A549 (cell line): ENCODE results near the gene PHYHIPL. TPM values are rescaled to one million over a fixed set of nuclear protein-coding genes. Genes with fewer than 3 reads are reported as not detected.

ENCODE experiments used
- ATAC-seq, 2 experiments: fragments of 200-7000 bp in 1 of 2; fragments of >200 bp in 1 of 2; cut with Nextera tagmentation in 1 of 2; cut with Tn5 transposase in 1 of 2; 3 replicates each; pipeline versions ENCODE4 v1.8.0 to v1.9.1; 2018 to 2020; ENCODE audit warnings: mild to moderate bottlenecking in 1 of 2, moderate library complexity in 1 of 2
- CTCF ChIA-PET: fragments of 300-600 bp; sonication (Branson Sonifier 250); formaldehyde crosslinking; extraction: SDS; loops from one replicate; lab custom pipeline; 2021; ENCODE audit warnings: antibody characterized with exemption, inconsistent platforms; lab: Yijun Ruan, JAX
- POLR2A ChIA-PET: fragments of 350-600 bp; formaldehyde crosslinking; extraction: SDS; loops from one replicate; lab custom pipeline; 2021; ENCODE audit warnings: antibody characterized with exemption, inconsistent platforms; lab: Yijun Ruan, JAX
- DNase-seq, 2 experiments: peaks; one replicate each; pipeline versions ENCODE4 v3.0.0 to v3.0.0-alpha.2; 2011 to 2016; ENCODE audit warnings: low read depth in 1 of 2, low spot score in 1 of 2
- FAIRE-seq: peaks from 2 replicates; lab custom pipeline; 2011; peaks lifted over from hg19 to GRCh38; lab: Jason Lieb, UNC
- H3K27ac ChIP-seq, 2 experiments: fragments of >200 bp; sonication (Bioruptor Twin); formaldehyde crosslinking; 3 replicates each; pipeline ENCODE4 v1.5.1; 2016 to 2017
- H3K4me1 ChIP-seq: fragments of >200 bp; sonication (Bioruptor Twin); formaldehyde crosslinking; 3 replicates; pipeline ENCODE4 v1.6.1; 2016
- H3K4me2 ChIP-seq: fragments of >200 bp; sonication (Bioruptor Twin); formaldehyde crosslinking; 3 replicates; pipeline ENCODE4 v1.6.1; 2016
- H3K4me3 ChIP-seq: fragments of >200 bp; sonication (Bioruptor Twin); formaldehyde crosslinking; 3 replicates; pipeline ENCODE4 v1.5.1; 2016
- H3K9me3 ChIP-seq: fragments of >200 bp; sonication (Bioruptor Twin); formaldehyde crosslinking; 3 replicates; pipeline ENCODE4 v1.6.1; 2016
- BHLHE40 ChIP-seq: IDR thresholded peaks from 2 replicates; pipeline ENCODE4 v1.6.1; 2012; ENCODE audit warnings: low read depth, low read length, inconsistent platforms
- CBX2 ChIP-seq: fragments of 200-600 bp; sonication (generic); IDR thresholded peaks from 2 replicates; pipeline ENCODE4 v1.6.1; 2016; ENCODE audit warnings: low read depth, mild to moderate bottlenecking, borderline replicate concordance
- CEBPB ChIP-seq, 2 experiments: fragments of >200 bp in 1 of 2; sonication (Bioruptor Twin) in 1 of 2; formaldehyde crosslinking in 1 of 2; IDR thresholded peaks; 2 replicates each; pipeline ENCODE4 v1.6.1; 2012 to 2016
- FOSB ChIP-seq: fragments of 250-450 bp; sonication (Bioruptor Pico); IDR thresholded peaks from 2 replicates; pipeline ENCODE4 v1.5.0; 2020; ENCODE audit warnings: mild to moderate bottlenecking, moderate library complexity
- FOXS1 ChIP-seq: fragments of 250-450 bp; sonication (Bioruptor Pico); IDR thresholded peaks from 2 replicates; pipeline ENCODE4 v1.5.0; 2020; ENCODE audit warnings: mild to moderate bottlenecking, moderate library complexity
- GATA3 ChIP-seq: IDR thresholded peaks from 2 replicates; pipeline ENCODE4 v1.6.1; 2012; ENCODE audit warnings: borderline replicate concordance
- HEYL ChIP-seq: fragments of 250-450 bp; sonication (Bioruptor Pico); IDR thresholded peaks from 2 replicates; pipeline ENCODE4 v1.8.0; 2021; ENCODE audit warnings: mild to moderate bottlenecking, moderate library complexity
- HOXB13 ChIP-seq: fragments of 250-450 bp; sonication (Bioruptor Pico); IDR thresholded peaks from 2 replicates; pipeline ENCODE4 v1.5.0; 2020; ENCODE audit warnings: low read depth, mild to moderate bottlenecking, moderate library complexity
- KDM5A ChIP-seq: fragments of 200-600 bp; sonication (generic); IDR thresholded peaks from 2 replicates; pipeline ENCODE4 v1.6.1; 2016; ENCODE audit warnings: antibody characterized with exemption, mild to moderate bottlenecking
- MAFK ChIP-seq: fragments of 450-650 bp; IDR thresholded peaks from 2 replicates; pipeline ENCODE4 v1.6.1; 2014; ENCODE audit not compliant: partially characterized antibody
- NFE2L2 ChIP-seq: fragments of 150-350 bp; conservative IDR thresholded peaks from 2 replicates; pipeline ENCODE4 v1.6.1; 2014; ENCODE audit warnings: low read length
- NPAS2 ChIP-seq: fragments of 250-450 bp; sonication (Bioruptor Pico); IDR thresholded peaks from 2 replicates; pipeline ENCODE4 v1.8.0; 2022; ENCODE audit warnings: mild to moderate bottlenecking, moderate library complexity, borderline replicate concordance
- NR3C1 ChIP-seq: fragments of >200 bp; sonication (Bioruptor Twin); formaldehyde crosslinking; IDR thresholded peaks from 3 replicates; pipeline ENCODE4 v1.6.1; 2017
- PHF8 ChIP-seq: fragments of 200-600 bp; sonication (generic); IDR thresholded peaks from 2 replicates; pipeline ENCODE4 v1.6.1; 2016; ENCODE audit warnings: low read depth, mild to moderate bottlenecking, antibody characterized with exemption, moderate library complexity, borderline replicate concordance
- POLR2A ChIP-seq: IDR thresholded peaks from 2 replicates; pipeline ENCODE4 v1.6.1; 2012; ENCODE audit warnings: mild to moderate bottlenecking, low read length
- RFX5 ChIP-seq: fragments of 450-650 bp; IDR thresholded peaks from 2 replicates; pipeline ENCODE4 v1.7.1; 2014; ENCODE audit warnings: antibody characterized with exemption, mild to moderate bottlenecking, moderate library complexity
- SMC3 ChIP-seq: fragments of >200 bp; sonication (Bioruptor Twin); formaldehyde crosslinking; IDR thresholded peaks from 3 replicates; pipeline ENCODE4 v1.6.1; 2018; ENCODE audit warnings: inconsistent platforms
- SREBF2 ChIP-seq: fragments of 450-650 bp; IDR thresholded peaks from 2 replicates; pipeline ENCODE4 v1.6.1; 2014; ENCODE audit warnings: mild to moderate bottlenecking, moderate library complexity
- TFCP2L1 ChIP-seq: fragments of 250-450 bp; sonication (Bioruptor Pico); IDR thresholded peaks from 2 replicates; pipeline ENCODE4 v1.5.0; 2021; ENCODE audit warnings: mild to moderate bottlenecking
- ZC3H11A ChIP-seq: fragments of 450-650 bp; IDR thresholded peaks from 2 replicates; pipeline ENCODE4 v1.6.1; 2014; ENCODE audit warnings: antibody characterized with exemption, mild to moderate bottlenecking
- ZNF302 ChIP-seq: fragments of 250-450 bp; sonication (Bioruptor Pico); IDR thresholded peaks from 2 replicates; pipeline ENCODE4 v1.9.0; 2021; ENCODE audit warnings: inconsistent platforms, mild to moderate bottlenecking, moderate library complexity
- WGBS: methylation state at CpG from one replicate; pipeline ENCODE4 v1.1.6; 2017; ENCODE audit errors: missing lambda C conversion rate; 5-methylcytosine and 5-hydroxymethylcytosine counted together
- polyA plus RNA-seq, 4 experiments: library from polyadenylated mRNA; depleted of rRNA in 3 of 4; stranded (reverse); fragments of >200 nt; fragmentation: RNase III in 1 of 4; extraction: RNeasy Plus Mini Kit Qiagen cat#74134 plus additional on column Dnase treatment in 1 of 4; gene quantifications; 2 replicates in 3 of 4; 3 replicates in 1 of 4; pipeline ENCODE4 v1.2.3, GENCODE V29; 2011 to 2017
- TF ChIP-seq, protein P1 (sequence below): fragments of 200-600 bp; sonication (generic); IDR thresholded peaks from 2 replicates; pipeline ENCODE4 v1.6.1; 2016; ENCODE audit warnings: antibody characterized with exemption, mild to moderate bottlenecking, moderate library complexity
- TF ChIP-seq, protein P2 (sequence below): fragments of >200 bp; sonication (Bioruptor Twin); formaldehyde crosslinking; IDR thresholded peaks from 2 replicates; pipeline ENCODE4 v1.6.1; 2016
- TF ChIP-seq, protein P3 (sequence below): fragments of 250-450 bp; sonication (Bioruptor Pico); IDR thresholded peaks from 2 replicates; pipeline ENCODE4 v1.5.0; 2021; ENCODE audit warnings: mild to moderate bottlenecking, moderate library complexity, borderline replicate concordance
- TF ChIP-seq, protein P4 (sequence below): IDR thresholded peaks from 2 replicates; pipeline ENCODE4 v1.6.1; 2012

The PHYHIPL gene
- polyA plus RNA-seq, 2 of the 4 experiments (the other 2 are of a cell fraction): 0.88 to 0.97 TPM

DNA sequence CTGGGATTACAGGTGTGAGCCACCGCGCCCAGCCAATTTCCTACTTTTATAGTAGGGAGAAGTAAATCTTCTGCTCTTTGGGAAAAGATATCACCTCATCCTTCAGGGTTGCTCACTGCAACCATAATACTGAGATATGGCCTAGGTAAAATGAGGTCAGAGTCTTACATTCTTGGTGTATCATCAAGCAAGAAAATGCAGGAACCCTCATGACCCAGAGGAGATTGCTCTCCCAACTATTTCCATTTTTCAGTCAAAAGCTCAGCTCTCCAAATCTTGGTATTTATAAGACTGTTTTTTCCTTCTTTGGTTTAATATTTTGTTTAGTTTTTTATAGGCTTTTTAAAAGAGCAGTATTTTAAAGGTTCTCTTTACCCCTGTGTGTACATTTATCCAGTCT, 20.9 kb upstream of the PHYHIPL start (continued):
- TF ChIP-seq FOSB (CRISPR knock-in tag) (no peak), HOXB13 (CRISPR knock-in tag) (no peak), NFE2L2 (no peak), TFCP2L1 (CRISPR knock-in tag) (no peak), RFX5 (no peak)

DNA sequence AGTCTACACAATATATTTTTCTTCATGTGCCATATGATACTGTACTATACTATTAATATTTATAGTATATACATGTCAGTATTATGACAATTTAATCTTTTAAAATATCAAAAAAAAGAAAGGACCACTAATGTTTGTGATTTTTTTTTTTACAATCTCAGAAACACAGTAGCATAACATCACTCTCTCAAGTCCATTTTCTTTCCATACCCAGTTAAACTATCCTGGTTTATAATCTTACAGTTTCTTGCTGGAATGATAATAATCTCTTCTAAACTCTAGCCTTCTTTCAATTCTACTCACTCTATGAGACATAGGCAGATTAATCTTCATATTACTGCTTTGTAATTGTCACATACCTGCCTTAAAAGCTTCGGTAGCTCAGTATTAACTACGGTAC, 8.9 kb upstream of the PHYHIPL start:
- ChIA-PET POLR2A (no interaction called here), CTCF (interaction anchor here (0.6 to 4.5 kb wide), 2 partner anchors 215 to 352 kb away, joined by 3 to 13 read pairs; no protein-coding TSS in a partner anchor)
- WGBS: 45% methylated on average over 2 of the region's 2 CpGs
- FAIRE-seq (no peak), ATAC-seq (no peak), DNase-seq (no peak)
- Histone ChIP-seq H3K4me2 (no peak overlapping the region), H3K9me3 (no peaks in the 10 kb centered on the region), H3K4me1 (no peaks in the 10 kb centered on the region), H3K27ac (no peak overlapping the region), H3K4me3 (no peak overlapping the region)
- TF ChIP-seq, protein P1, sequence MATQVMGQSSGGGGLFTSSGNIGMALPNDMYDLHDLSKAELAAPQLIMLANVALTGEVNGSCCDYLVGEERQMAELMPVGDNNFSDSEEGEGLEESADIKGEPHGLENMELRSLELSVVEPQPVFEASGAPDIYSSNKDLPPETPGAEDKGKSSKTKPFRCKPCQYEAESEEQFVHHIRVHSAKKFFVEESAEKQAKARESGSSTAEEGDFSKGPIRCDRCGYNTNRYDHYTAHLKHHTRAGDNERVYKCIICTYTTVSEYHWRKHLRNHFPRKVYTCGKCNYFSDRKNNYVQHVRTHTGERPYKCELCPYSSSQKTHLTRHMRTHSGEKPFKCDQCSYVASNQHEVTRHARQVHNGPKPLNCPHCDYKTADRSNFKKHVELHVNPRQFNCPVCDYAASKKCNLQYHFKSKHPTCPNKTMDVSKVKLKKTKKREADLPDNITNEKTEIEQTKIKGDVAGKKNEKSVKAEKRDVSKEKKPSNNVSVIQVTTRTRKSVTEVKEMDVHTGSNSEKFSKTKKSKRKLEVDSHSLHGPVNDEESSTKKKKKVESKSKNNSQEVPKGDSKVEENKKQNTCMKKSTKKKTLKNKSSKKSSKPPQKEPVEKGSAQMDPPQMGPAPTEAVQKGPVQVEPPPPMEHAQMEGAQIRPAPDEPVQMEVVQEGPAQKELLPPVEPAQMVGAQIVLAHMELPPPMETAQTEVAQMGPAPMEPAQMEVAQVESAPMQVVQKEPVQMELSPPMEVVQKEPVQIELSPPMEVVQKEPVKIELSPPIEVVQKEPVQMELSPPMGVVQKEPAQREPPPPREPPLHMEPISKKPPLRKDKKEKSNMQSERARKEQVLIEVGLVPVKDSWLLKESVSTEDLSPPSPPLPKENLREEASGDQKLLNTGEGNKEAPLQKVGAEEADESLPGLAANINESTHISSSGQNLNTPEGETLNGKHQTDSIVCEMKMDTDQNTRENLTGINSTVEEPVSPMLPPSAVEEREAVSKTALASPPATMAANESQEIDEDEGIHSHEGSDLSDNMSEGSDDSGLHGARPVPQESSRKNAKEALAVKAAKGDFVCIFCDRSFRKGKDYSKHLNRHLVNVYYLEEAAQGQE: no peak
- no peak for TF ChIP-seq BHLHE40
- no peak for TF ChIP-seq FOXS1
- TF ChIP-seq, protein P2, sequence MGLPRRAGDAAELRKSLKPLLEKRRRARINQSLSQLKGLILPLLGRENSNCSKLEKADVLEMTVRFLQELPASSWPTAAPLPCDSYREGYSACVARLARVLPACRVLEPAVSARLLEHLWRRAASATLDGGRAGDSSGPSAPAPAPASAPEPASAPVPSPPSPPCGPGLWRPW: no peak
- TF ChIP-seq RFX5: no peak
- no peak for TF ChIP-seq PHF8
- no peak for TF ChIP-seq POLR2A
- no peak for TF ChIP-seq NFE2L2
- no peak for TF ChIP-seq GATA3
- TF ChIP-seq MAFK: no peak
- TF ChIP-seq, protein P3, sequence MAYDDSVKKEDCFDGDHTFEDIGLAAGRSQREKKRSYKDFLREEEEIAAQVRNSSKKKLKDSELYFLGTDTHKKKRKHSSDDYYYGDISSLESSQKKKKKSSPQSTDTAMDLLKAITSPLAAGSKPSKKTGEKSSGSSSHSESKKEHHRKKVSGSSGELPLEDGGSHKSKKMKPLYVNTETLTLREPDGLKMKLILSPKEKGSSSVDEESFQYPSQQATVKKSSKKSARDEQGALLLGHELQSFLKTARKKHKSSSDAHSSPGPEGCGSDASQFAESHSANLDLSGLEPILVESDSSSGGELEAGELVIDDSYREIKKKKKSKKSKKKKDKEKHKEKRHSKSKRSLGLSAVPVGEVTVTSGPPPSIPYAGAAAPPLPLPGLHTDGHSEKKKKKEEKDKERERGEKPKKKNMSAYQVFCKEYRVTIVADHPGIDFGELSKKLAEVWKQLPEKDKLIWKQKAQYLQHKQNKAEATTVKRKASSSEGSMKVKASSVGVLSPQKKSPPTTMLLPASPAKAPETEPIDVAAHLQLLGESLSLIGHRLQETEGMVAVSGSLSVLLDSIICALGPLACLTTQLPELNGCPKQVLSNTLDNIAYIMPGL (CRISPR knock-in tag): no peak
- TF ChIP-seq SREBF2: no peak
- no peak for TF ChIP-seq ZC3H11A
- no peak for TF ChIP-seq NR3C1
- TF ChIP-seq KDM5A: no peak
- no peak for TF ChIP-seq SMC3

DNA sequence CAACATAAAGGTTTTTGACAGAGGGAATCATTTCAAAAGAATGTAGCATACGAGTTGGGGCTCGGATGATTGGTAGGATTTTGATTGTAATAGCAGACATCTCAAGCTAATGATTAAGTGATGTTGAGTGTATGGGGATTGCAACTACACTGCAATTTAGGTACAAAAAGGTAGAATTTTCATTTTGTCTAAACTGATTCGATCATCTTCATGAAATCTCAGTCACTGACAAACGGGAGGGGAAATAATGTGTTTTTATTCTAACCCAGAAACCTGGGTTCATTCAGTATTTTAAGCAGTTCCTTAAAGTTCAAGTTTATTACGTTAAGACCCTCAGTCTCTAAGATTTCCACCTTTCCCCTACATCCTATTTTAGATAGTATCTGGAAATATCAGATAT, 3.9 kb upstream of the PHYHIPL start:
- POLR2A ChIA-PET: no interaction called here

More for the DNA sequence above, 3.9 kb upstream of the PHYHIPL start:
- no peak overlapping the region for H3K27ac ChIP-seq
- ATAC-seq (no peak), FAIRE-seq (no peak), DNase-seq (no peak)
- no peak overlapping the region for H3K4me2 ChIP-seq
- no peak overlapping the region for H3K4me3 ChIP-seq
- CTCF ChIA-PET: interaction anchor here (2.3 kb wide), 1 partner anchor 220 kb away, joined by 7 read pairs; no protein-coding TSS in a partner anchor
- H3K4me1 ChIP-seq: peaks cover 5% of the 10 kb centered on the region; the same call in 2 of the 3 replicates
- H3K9me3 ChIP-seq: no peaks in the 10 kb centered on the region
- TF ChIP-seq NPAS2 (CRISPR knock-in tag) (no peak), ZNF302 (CRISPR knock-in tag) (no peak), CEBPB (IDR thresholded peaks at IDR 0.05) (no peak), CBX2 (no peak), HEYL (CRISPR knock-in tag) (no peak)
- TF ChIP-seq, protein P4, sequence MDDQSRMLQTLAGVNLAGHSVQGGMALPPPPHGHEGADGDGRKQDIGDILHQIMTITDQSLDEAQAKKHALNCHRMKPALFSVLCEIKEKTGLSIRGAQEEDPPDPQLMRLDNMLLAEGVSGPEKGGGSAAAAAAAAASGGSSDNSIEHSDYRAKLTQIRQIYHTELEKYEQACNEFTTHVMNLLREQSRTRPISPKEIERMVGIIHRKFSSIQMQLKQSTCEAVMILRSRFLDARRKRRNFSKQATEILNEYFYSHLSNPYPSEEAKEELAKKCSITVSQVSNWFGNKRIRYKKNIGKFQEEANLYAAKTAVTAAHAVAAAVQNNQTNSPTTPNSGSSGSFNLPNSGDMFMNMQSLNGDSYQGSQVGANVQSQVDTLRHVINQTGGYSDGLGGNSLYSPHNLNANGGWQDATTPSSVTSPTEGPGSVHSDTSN: no peak
- WGBS: 39% methylated on average over 5 of the region's 5 CpGs
